ENCODE data around the gene RALGPS1. TPM values are rescaled to one million over a fixed set of nuclear protein-coding genes. Genes with fewer than 3 reads are reported as not detected.

RALGPS1 gene
- total and polyA plus RNA-seq, 2 of the 8 experiments (the other 6 are each of a cell fraction or from before 2014, with no cell fraction given): 20.0 to 23.5 TPM

- Histone ChIP-seq H3K56ac (replicated peaks; ENCODE audit: insufficient read length, low read depth, low read length) (no peak overlapping the region), H3K9ac (replicated peaks in 1 of 4; ENCODE audit: extremely low read depth in 1 of 4, low read depth in 3 of 4, low read length in 3 of 4) (no peak overlapping the region), H4K8ac (ENCODE audit: extremely low read depth, insufficient read depth, low read length) (no peak overlapping the region), H2AFZ (ENCODE audit: low read length) (no peak overlapping the region), H4K20me1 (replicated peaks in 1 of 2; ENCODE audit: control insufficient read depth in 1 of 2, insufficient read depth in 2 of 2, low read length in 2 of 2) (no peaks in the 10 kb centered on the region), H3K23ac (ENCODE audit: insufficient read length) (no peak overlapping the region), H3K27me3 (replicated peaks in 1 of 4; ENCODE audit: control insufficient read depth in 3 of 4, extremely low read depth in 1 of 4, insufficient read depth in 3 of 4, low read length in 3 of 4) (no peaks in the 10 kb centered on the region), H3K14ac (ENCODE audit: insufficient read length) (no peak overlapping the region), H3K9me3 (ENCODE audit: insufficient read depth in 2 of 2, low read depth in 1 of 2, low read length in 1 of 2) (no peaks in the 10 kb centered on the region), H3K18ac (ENCODE audit: extremely low read depth, low read length) (no peak overlapping the region), H3K4me3 (ENCODE audit: extremely low read depth in 1 of 4, insufficient read depth in 2 of 4, low read depth in 3 of 4, low read length in 4 of 4) (no peak overlapping the region), H4K5ac (ENCODE audit: insufficient read length, low read depth, low read length) (no peak overlapping the region), H3K27ac (ENCODE audit: low read depth, low read length) (no peak overlapping the region), H4K91ac (replicated peaks; ENCODE audit: insufficient read length, low read length) (no peak overlapping the region), H2BK15ac (ENCODE audit: low read length) (no peak overlapping the region), H3K4me1 (replicated peaks in 1 of 4; ENCODE audit: control insufficient read depth in 3 of 4, insufficient read depth in 4 of 4, low read length in 3 of 4) (peaks cover 0 to 6% (median 1%) of the 10 kb centered on the region in 4 experiments; a peak in 2 of 7 replicates), H3K79me2 (ENCODE audit: control insufficient read depth in 1 of 2, insufficient read depth in 2 of 2, low read length in 2 of 2) (no peaks in the 10 kb centered on the region), H2BK12ac (ENCODE audit: low read depth, low read length) (no peak overlapping the region), H3K4ac (replicated peaks; ENCODE audit: insufficient read length, low read depth, low read length) (no peak overlapping the region), H3K36me3 (ENCODE audit: control insufficient read depth in 2 of 4, insufficient read depth in 4 of 4, low read length in 3 of 4) (no peaks in the 10 kb centered on the region; a peak in 2 of 8 replicates), H3K4me2 (ENCODE audit: insufficient read depth in 1 of 2, low read depth in 2 of 2, low read length in 2 of 2) (no peak overlapping the region), H2BK5ac (ENCODE audit: low read depth, low read length) (no peak overlapping the region), H2BK120ac (replicated peaks; ENCODE audit: low read depth, low read length) (no peak overlapping the region), H2AK5ac (ENCODE audit: low read depth, low read length) (no peak overlapping the region), H3K79me1 (ENCODE audit: low read depth, low read length) (no peaks in the 10 kb centered on the region), H2BK20ac (ENCODE audit: low read length) (no peak overlapping the region), H3K23me2 (ENCODE audit: low read depth, low read length) (no peaks in the 10 kb centered on the region)
- DNase-seq (ENCODE audit: low read depth in 1 of 2, low spot score in 2 of 2) (no peak), FAIRE-seq (no peak)
- ChIA-PET CTCF (ENCODE audit: partially characterized antibody) (interaction anchor here (0.6 to 1.2 kb wide), 5 partner anchors 16 to 205 kb away, joined by 3 to 5 read pairs (median 3); no protein-coding TSS in a partner anchor), POLR2A (ENCODE audit: partially characterized antibody) (interaction anchor here (0.6 kb wide), 1 partner anchor 17 kb away, joined by 3 read pairs; no protein-coding TSS in a partner anchor)
- 93% methylated on average over 11 of the region's 11 CpGs; no CpG with 5 or more reads in 1 of the 2 experiments for WGBS, 2 experiments (ENCODE audit: extremely low coverage in 1 of 2, insufficient coverage in 1 of 2, insufficient read length in 1 of 2, insufficient replicate concordance in 2 of 2, low coverage in 1 of 2, low lambda C conversion rate in 2 of 2, missing lambda C conversion rate in 1 of 2)
- TF ChIP-seq TEAD4 (IDR thresholded peaks at IDR 0.05; ENCODE audit: low read depth, low read length) (no peak), TCF12 (IDR thresholded peaks at IDR 0.05; ENCODE audit: low read depth, low read length) (no peak), E2F6 (IDR thresholded peaks at IDR 0.05) (no peak), KDM4A (IDR thresholded peaks at IDR 0.05; ENCODE audit: low read depth, low read length, severe bottlenecking) (no peak), MAFK (IDR thresholded peaks at IDR 0.05; ENCODE audit: low read depth, low read length) (no peak), ATF3 (IDR thresholded peaks at IDR 0.05; ENCODE audit: insufficient read depth, low read depth, low read length) (no peak), FOSL1 (IDR thresholded peaks at IDR 0.05; ENCODE audit: insufficient read depth, low read depth, low read length) (no peak), NRF1 (IDR thresholded peaks at IDR 0.05; ENCODE audit: low read depth, low read length) (no peak), USF2 (IDR thresholded peaks at IDR 0.05; ENCODE audit: low read length) (no peak)
Measured at GRCh38 chr9:127167560-127168326, 253.2 kb downstream of the RALGPS1 start.

Data from H1 (cell line).